ENCODE results near the gene ARID1A. TPM values are rescaled to one million over a fixed set of nuclear protein-coding genes. Genes with fewer than 3 reads are reported as not detected.

ARID1A gene
- total RNA-seq, 1 donor: 22.8 TPM

DNA sequence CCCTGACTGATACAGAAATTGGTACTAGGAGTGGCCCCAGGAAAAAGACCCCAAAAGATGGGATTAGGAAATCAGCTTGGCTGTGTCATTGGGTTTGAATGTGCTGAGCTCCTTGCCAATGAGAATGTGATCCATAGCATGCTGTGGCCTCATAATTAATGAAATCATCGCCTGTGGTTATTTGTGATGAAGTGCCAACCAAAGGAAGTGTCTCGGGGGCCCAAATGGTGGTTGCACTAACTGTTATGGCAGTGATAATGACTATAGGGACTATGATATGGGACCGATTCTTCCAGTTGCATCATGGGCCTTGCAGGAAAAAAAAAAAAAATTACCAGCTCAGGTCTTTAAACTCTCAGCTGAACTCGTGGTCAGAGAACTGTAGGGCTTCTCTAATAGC is 115.2 kb downstream of the ARID1A start:
- no peaks in the 10 kb centered on the region for H3K4me1 ChIP-seq (ENCODE audit: insufficient read depth, low read length)
- no peak overlapping the region for H2AFZ ChIP-seq (ENCODE audit: low read length)
- no peak overlapping the region for H3K27ac ChIP-seq (ENCODE audit: low read depth, low read length)
- TF ChIP-seq, protein P1, sequence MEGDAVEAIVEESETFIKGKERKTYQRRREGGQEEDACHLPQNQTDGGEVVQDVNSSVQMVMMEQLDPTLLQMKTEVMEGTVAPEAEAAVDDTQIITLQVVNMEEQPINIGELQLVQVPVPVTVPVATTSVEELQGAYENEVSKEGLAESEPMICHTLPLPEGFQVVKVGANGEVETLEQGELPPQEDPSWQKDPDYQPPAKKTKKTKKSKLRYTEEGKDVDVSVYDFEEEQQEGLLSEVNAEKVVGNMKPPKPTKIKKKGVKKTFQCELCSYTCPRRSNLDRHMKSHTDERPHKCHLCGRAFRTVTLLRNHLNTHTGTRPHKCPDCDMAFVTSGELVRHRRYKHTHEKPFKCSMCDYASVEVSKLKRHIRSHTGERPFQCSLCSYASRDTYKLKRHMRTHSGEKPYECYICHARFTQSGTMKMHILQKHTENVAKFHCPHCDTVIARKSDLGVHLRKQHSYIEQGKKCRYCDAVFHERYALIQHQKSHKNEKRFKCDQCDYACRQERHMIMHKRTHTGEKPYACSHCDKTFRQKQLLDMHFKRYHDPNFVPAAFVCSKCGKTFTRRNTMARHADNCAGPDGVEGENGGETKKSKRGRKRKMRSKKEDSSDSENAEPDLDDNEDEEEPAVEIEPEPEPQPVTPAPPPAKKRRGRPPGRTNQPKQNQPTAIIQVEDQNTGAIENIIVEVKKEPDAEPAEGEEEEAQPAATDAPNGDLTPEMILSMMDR (IDR thresholded peaks at IDR 0.05; ENCODE audit: extremely low read depth, low read depth, low read length): no peak
- no peaks in the 10 kb centered on the region for H4K20me1 ChIP-seq (ENCODE audit: insufficient read depth, low read length)
- no peak overlapping the region for H3K4me2 ChIP-seq (ENCODE audit: insufficient read depth, low read length)
- DNase-seq (ENCODE audit: insufficient read length, low spot score, missing footprints): no peak
- no peaks in the 10 kb centered on the region for H3K36me3 ChIP-seq (ENCODE audit: insufficient read depth, low read length)
- no peaks in the 10 kb centered on the region for H3K9me3 ChIP-seq (ENCODE audit: low read depth, low read length)
- H3K4me3 ChIP-seq (ENCODE audit: insufficient read depth, low read length): no peak overlapping the region
- H3K79me2 ChIP-seq (ENCODE audit: insufficient read depth, low read length): no peaks in the 10 kb centered on the region
- H3K27me3 ChIP-seq (ENCODE audit: insufficient read depth, low read length): no peaks in the 10 kb centered on the region

DNA sequence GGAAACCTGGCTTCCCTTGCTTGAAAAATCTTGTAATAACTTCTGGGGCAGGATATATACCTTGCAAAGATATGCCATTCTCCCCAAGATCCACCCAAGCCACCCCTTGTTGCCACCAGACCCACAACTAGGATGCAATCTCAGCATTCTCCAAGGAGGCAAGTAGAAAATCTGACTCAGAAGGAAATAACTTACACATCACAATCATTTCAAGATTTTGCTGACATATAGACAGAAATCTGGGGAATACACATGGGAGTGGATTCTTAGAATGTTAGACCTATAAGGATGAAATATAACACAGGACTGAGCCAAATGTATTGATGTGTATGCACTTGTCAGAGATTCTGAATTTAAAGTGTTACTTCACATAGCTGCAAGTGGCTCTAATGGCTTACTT is 115.9 kb downstream of the ARID1A start:
- H4K20me1 ChIP-seq (ENCODE audit: insufficient read depth, low read length): no peaks in the 10 kb centered on the region
- H2AFZ ChIP-seq (ENCODE audit: low read length): no peak overlapping the region
- H3K36me3 ChIP-seq (ENCODE audit: insufficient read depth, low read length): no peaks in the 10 kb centered on the region
- TF ChIP-seq, protein P1 (IDR thresholded peaks at IDR 0.05; ENCODE audit: extremely low read depth, low read depth, low read length): no peak
- no peak overlapping the region for H3K27ac ChIP-seq (ENCODE audit: low read depth, low read length)
- DNase-seq (ENCODE audit: insufficient read length, low spot score, missing footprints): peak; percentile 74
- no peaks in the 10 kb centered on the region for H3K27me3 ChIP-seq (ENCODE audit: insufficient read depth, low read length)
- no peaks in the 10 kb centered on the region for H3K79me2 ChIP-seq (ENCODE audit: insufficient read depth, low read length)
- H3K4me1 ChIP-seq (ENCODE audit: insufficient read depth, low read length): no peaks in the 10 kb centered on the region
- no peak overlapping the region for H3K4me2 ChIP-seq (ENCODE audit: insufficient read depth, low read length)
- no peaks in the 10 kb centered on the region for H3K9me3 ChIP-seq (ENCODE audit: low read depth, low read length)
- H3K4me3 ChIP-seq (ENCODE audit: insufficient read depth, low read length): no peak overlapping the region

DNA sequence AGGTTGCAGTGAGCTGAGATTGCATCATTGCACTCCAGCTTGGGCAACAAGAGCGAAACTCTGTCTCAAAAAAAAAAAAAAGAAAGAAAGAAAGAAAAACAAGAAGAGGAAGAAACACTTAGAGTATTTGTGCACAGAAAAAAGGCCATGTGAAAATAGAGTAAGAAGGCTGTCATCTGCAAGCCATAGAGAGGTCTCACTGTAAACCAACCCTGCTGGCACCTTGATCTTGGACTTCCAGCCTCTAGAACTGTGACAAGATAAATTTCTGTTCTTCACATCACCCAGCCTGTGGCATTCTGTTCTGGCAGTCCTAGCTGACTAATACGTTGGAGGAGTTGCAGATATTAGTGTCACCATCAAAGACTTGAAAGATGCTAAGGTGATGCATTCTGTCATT is 118.6 kb downstream of the ARID1A start:
- H3K27ac ChIP-seq (ENCODE audit: low read depth, low read length): no peak overlapping the region
- no peak overlapping the region for H3K4me2 ChIP-seq (ENCODE audit: insufficient read depth, low read length)
- H3K9me3 ChIP-seq (ENCODE audit: low read depth, low read length): no peaks in the 10 kb centered on the region
- TF ChIP-seq, protein P1 (IDR thresholded peaks at IDR 0.05; ENCODE audit: extremely low read depth, low read depth, low read length): no peak
- H3K27me3 ChIP-seq (ENCODE audit: insufficient read depth, low read length): no peaks in the 10 kb centered on the region
- DNase-seq (ENCODE audit: insufficient read length, low spot score, missing footprints): no peak
- H3K4me3 ChIP-seq (ENCODE audit: insufficient read depth, low read length): no peak overlapping the region
- H3K36me3 ChIP-seq (ENCODE audit: insufficient read depth, low read length): no peaks in the 10 kb centered on the region
- H4K20me1 ChIP-seq (ENCODE audit: insufficient read depth, low read length): no peaks in the 10 kb centered on the region
- no peaks in the 10 kb centered on the region for H3K4me1 ChIP-seq (ENCODE audit: insufficient read depth, low read length)
- no peaks in the 10 kb centered on the region for H3K79me2 ChIP-seq (ENCODE audit: insufficient read depth, low read length)
- no peak overlapping the region for H2AFZ ChIP-seq (ENCODE audit: low read length)

DNA sequence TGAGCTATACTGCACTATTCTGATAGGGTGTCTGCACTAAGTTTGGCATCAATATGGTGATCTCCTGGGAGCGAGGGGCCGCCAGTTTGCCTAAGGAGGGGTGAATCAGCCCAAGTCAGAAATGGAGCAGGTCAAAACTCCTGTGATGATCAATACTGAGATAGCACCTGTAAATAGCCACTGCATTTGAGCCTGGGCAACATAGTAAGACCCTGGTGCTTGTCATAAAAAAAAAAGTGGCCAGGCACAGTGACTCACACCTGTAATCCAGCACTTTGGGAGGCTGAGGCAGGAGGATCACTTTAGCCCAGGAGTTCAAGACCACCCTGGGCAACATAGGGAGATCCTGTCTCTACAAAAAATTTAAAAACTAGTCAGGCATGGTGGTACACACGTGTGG is 119.1 kb downstream of the ARID1A start:
- H3K4me3 ChIP-seq (ENCODE audit: insufficient read depth, low read length): no peak overlapping the region
- H3K79me2 ChIP-seq (ENCODE audit: insufficient read depth, low read length): no peaks in the 10 kb centered on the region
- H3K27me3 ChIP-seq (ENCODE audit: insufficient read depth, low read length): no peaks in the 10 kb centered on the region
- H2AFZ ChIP-seq (ENCODE audit: low read length): no peak overlapping the region
- no peaks in the 10 kb centered on the region for H3K36me3 ChIP-seq (ENCODE audit: insufficient read depth, low read length)
- no peak overlapping the region for H3K27ac ChIP-seq (ENCODE audit: low read depth, low read length)
- H3K4me1 ChIP-seq (ENCODE audit: insufficient read depth, low read length): no peaks in the 10 kb centered on the region
- no peaks in the 10 kb centered on the region for H4K20me1 ChIP-seq (ENCODE audit: insufficient read depth, low read length)
- H3K9me3 ChIP-seq (ENCODE audit: low read depth, low read length): no peaks in the 10 kb centered on the region
- TF ChIP-seq, protein P1 (IDR thresholded peaks at IDR 0.05; ENCODE audit: extremely low read depth, low read depth, low read length): no peak
- no peak for DNase-seq (ENCODE audit: insufficient read length, low spot score, missing footprints)
- H3K4me2 ChIP-seq (ENCODE audit: insufficient read depth, low read length): no peak overlapping the region

All from osteoblast (primary cell).